ENCODE results near the gene ZBTB42. TPM values are rescaled to one million over a fixed set of nuclear protein-coding genes. Genes with fewer than 3 reads are reported as not detected.

ZBTB42 gene
- total and polyA plus RNA-seq, 2 donors (not counting 1 experiment from before 2014, with no cell fraction given): 1.6 to 8.3 TPM

- Histone ChIP-seq H3K4me1 (ENCODE audit: control insufficient read depth in 2 of 2, insufficient read depth in 2 of 2, low read length in 2 of 2) (peaks cover 19 to 21% of the 10 kb centered on the region in 2 donors), H3K4me3 (ENCODE audit: control extremely low read depth in 1 of 5, extremely low read depth in 1 of 5, insufficient read depth in 1 of 5, low read depth in 2 of 5, low read length in 4 of 5) (peak overlapping the region in 4 of 5 experiments; percentile 26 to 50 (median 48)), H2AFZ (ENCODE audit: insufficient read depth, low read depth, low read length, poor library complexity, severe bottlenecking) (peak overlapping the region; percentile 84), H3K9me3 (ENCODE audit: control extremely low read depth in 1 of 3, control insufficient read depth in 2 of 3, insufficient read depth in 1 of 3, low read length in 2 of 3) (peaks cover 0 to 13% (median 0%) of the 10 kb centered on the region in 3 donors), H3K27ac (ENCODE audit: low read length in 2 of 2) (no peak overlapping the region), H3K4me2 (replicated peaks; ENCODE audit: low read depth, low read length, poor library complexity, severe bottlenecking) (peak overlapping the region; percentile 99), H3K9ac (ENCODE audit: low read length) (peak overlapping the region; percentile 50), H3K36me3 (replicated peaks in 1 of 2; ENCODE audit: control extremely low read depth in 1 of 2, control insufficient read depth in 1 of 2, extremely low read depth in 1 of 2, insufficient read depth in 2 of 2, low read length in 1 of 2) (no peaks in the 10 kb centered on the region), H4K20me1 (ENCODE audit: control insufficient read depth, insufficient read depth, low read length, poor library complexity, severe bottlenecking) (no peaks in the 10 kb centered on the region), H3K79me2 (ENCODE audit: control insufficient read depth, insufficient read depth, low read length) (no peaks in the 10 kb centered on the region), H3K27me3 (replicated peaks in 1 of 4; ENCODE audit: control extremely low read depth in 1 of 4, control insufficient read depth in 3 of 4, insufficient read depth in 4 of 4, low read length in 3 of 4) (peaks cover 0 to 21% (median 10%) of the 10 kb centered on the region in 4 experiments)
- Mint-ChIP-seq H3K27me3 (peaks cover 10% of the 10 kb centered on the region), H3K4me3 (peak overlapping the region; percentile 85), H3K9me3 (ENCODE audit: insufficient read depth) (peaks cover 6% of the 10 kb centered on the region), H3K27ac (peak overlapping the region; percentile 61), H3K4me1 (peaks cover 29% of the 10 kb centered on the region)
- ATAC-seq (ENCODE audit: low read depth) (peak; percentile 67), DNase-seq (peak; percentile 79)
- TF ChIP-seq EZH2 (IDR thresholded peaks at IDR 0.05; ENCODE audit: borderline replicate concordance, insufficient read depth, low read depth, low read length, poor library complexity, severe bottlenecking) (no peak), CTCF (IDR thresholded peaks at IDR 0.05) (peak; percentile 70)
- ChIA-PET CTCF (interaction anchor here (1.0 to 4.1 kb wide), 7 partner anchors 19 to 218 kb away, joined by 3 to 89 read pairs (median 5); partner anchors contain the start of genes SIVA1 and ZBTB42), POLR2A (no interaction called here)
- intact Hi-C loops (cut with micrococcal nuclease): loop anchor here (1.0 to 5.0 kb wide), 3 partner anchors 33 to 355 kb away; partner anchors contain the start of genes AKT1 and NUDT14
- WGBS (ENCODE audit: insufficient coverage): 6% methylated on average over 38 of the region's 39 CpGs
These were observed 26.5 kb downstream of the ZBTB42 start for GRCh38 chr14:104827177-104828055.

GRCh38 chr14:104830781-104831180 lies 29.9 kb downstream of the ZBTB42 start:
- WGBS (ENCODE audit: insufficient coverage): 86% methylated on average over 9 of the region's 9 CpGs
- no peak for ATAC-seq (ENCODE audit: low read depth)
- no peak overlapping the region for H2AFZ ChIP-seq (ENCODE audit: insufficient read depth, low read depth, low read length, poor library complexity, severe bottlenecking)
- CTCF ChIA-PET: interaction anchor here (1.1 to 2.1 kb wide), 2 partner anchors 62 to 145 kb away, joined by 3 to 8 read pairs; no protein-coding TSS in a partner anchor
- no peak overlapping the region for H3K4me2 ChIP-seq (replicated peaks; ENCODE audit: low read depth, low read length, poor library complexity, severe bottlenecking)
- Mint-ChIP-seq H3K27me3 (no peaks in the 10 kb centered on the region), H3K4me3 (no peak overlapping the region), H3K9me3 (ENCODE audit: insufficient read depth) (no peaks in the 10 kb centered on the region), H3K4me1 (peaks cover 15% of the 10 kb centered on the region), H3K27ac (no peak overlapping the region)
- H3K36me3 ChIP-seq (replicated peaks in 1 of 2; ENCODE audit: control extremely low read depth in 1 of 2, control insufficient read depth in 1 of 2, extremely low read depth in 1 of 2, insufficient read depth in 2 of 2, low read length in 1 of 2): no peaks in the 10 kb centered on the region
- H3K9ac ChIP-seq (ENCODE audit: low read length): no peak overlapping the region
- TF ChIP-seq EZH2 (IDR thresholded peaks at IDR 0.05; ENCODE audit: borderline replicate concordance, insufficient read depth, low read depth, low read length, poor library complexity, severe bottlenecking) (no peak), CTCF (IDR thresholded peaks at IDR 0.05) (no peak)
- no peaks in the 10 kb centered on the region for H4K20me1 ChIP-seq (ENCODE audit: control insufficient read depth, insufficient read depth, low read length, poor library complexity, severe bottlenecking)
- H3K79me2 ChIP-seq (ENCODE audit: control insufficient read depth, insufficient read depth, low read length): no peaks in the 10 kb centered on the region
- no peak overlapping the region for H3K4me3 ChIP-seq (ENCODE audit: control extremely low read depth in 1 of 5, extremely low read depth in 1 of 5, insufficient read depth in 1 of 5, low read depth in 2 of 5, low read length in 4 of 5)
- intact Hi-C loops (cut with micrococcal nuclease): no loop called here
- H3K9me3 ChIP-seq (ENCODE audit: control extremely low read depth in 1 of 3, control insufficient read depth in 2 of 3, insufficient read depth in 1 of 3, low read length in 2 of 3): peaks cover 0 to 6% (median 0%) of the 10 kb centered on the region in 3 donors
- no peak for DNase-seq
- peaks cover 15 to 17% of the 10 kb centered on the region in 2 donors for H3K4me1 ChIP-seq (ENCODE audit: control insufficient read depth in 2 of 2, insufficient read depth in 2 of 2, low read length in 2 of 2)
- H3K27me3 ChIP-seq (replicated peaks in 1 of 4; ENCODE audit: control extremely low read depth in 1 of 4, control insufficient read depth in 3 of 4, insufficient read depth in 4 of 4, low read length in 3 of 4): peaks cover 0 to 12% (median 5%) of the 10 kb centered on the region in 4 experiments
- POLR2A ChIA-PET: no interaction called here
- H3K27ac ChIP-seq (ENCODE audit: low read length in 2 of 2): no peak overlapping the region
